GM12874 (cell line): ENCODE measurements around the gene SCAF11.

Experiments used
- TF ChIP-seq, protein P1 (sequence below): IDR thresholded peaks from 2 replicates; pipeline ENCODE4 v1.5.1; 2011; ENCODE audit warnings: low read depth, mild to moderate bottlenecking, control low read depth, low read length, moderate library complexity; ENCODE audit not compliant: insufficient read depth

Gene SCAF11

DNA sequence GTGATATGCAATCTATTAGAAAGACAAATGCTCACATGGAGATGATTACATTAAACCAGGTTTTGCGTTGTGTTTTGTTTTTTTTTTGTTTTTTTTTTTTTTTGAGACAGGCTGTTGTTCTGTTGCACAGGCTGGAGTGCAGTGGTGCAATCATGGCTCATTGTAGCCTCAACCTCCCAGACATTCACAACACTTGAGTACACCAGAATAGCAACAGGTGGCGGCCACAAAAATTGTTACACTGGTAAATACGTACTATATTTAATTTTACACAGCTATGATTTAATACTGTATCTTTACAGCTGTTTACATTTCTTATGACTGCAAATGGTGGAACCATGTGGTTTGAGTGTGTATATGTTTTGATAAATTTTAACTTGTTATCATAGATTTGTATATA is 60.0 kb downstream of the SCAF11 start:
- TF ChIP-seq, protein P1, sequence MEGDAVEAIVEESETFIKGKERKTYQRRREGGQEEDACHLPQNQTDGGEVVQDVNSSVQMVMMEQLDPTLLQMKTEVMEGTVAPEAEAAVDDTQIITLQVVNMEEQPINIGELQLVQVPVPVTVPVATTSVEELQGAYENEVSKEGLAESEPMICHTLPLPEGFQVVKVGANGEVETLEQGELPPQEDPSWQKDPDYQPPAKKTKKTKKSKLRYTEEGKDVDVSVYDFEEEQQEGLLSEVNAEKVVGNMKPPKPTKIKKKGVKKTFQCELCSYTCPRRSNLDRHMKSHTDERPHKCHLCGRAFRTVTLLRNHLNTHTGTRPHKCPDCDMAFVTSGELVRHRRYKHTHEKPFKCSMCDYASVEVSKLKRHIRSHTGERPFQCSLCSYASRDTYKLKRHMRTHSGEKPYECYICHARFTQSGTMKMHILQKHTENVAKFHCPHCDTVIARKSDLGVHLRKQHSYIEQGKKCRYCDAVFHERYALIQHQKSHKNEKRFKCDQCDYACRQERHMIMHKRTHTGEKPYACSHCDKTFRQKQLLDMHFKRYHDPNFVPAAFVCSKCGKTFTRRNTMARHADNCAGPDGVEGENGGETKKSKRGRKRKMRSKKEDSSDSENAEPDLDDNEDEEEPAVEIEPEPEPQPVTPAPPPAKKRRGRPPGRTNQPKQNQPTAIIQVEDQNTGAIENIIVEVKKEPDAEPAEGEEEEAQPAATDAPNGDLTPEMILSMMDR: no peak

DNA sequence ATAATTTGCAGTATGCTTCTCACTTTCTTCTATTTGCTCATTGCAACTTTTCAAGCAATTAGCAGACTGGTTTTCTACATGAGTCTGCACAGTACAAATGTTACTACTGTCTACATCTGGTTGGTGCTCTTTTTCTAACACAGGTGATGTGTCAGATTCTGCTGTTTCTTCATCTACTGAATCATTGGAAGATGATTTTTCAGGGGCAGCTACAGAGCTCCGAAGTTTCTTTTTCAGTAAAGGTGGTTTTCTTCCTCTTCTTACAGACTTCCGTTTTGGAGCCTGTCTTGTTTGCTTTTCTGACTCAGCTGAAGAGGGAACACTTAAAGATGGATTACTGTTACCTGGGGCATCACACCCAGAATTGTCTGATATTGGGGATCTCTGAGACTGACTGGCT is 62.1 kb downstream of the SCAF11 start:
- TF ChIP-seq, protein P1: no peak

DNA sequence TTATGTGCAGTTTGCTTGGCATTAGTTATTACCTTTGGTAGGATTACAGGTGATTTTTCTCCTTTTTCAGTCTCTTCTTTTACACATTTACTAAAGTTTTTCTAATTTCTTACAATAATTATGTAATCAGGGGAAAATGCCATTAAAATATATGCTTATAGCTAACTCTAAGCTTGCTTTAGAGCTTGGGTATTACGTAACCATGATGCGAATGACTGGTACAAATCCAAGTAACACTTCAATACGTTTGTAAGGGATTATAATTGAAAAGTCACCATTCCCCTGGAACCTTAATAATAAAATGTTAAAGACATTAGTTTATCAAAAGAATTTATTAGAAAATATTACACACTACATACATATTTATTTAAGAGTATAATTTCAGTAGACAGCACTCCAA is 71.6 kb downstream of the SCAF11 start:
- TF ChIP-seq, protein P1: no peak

DNA sequence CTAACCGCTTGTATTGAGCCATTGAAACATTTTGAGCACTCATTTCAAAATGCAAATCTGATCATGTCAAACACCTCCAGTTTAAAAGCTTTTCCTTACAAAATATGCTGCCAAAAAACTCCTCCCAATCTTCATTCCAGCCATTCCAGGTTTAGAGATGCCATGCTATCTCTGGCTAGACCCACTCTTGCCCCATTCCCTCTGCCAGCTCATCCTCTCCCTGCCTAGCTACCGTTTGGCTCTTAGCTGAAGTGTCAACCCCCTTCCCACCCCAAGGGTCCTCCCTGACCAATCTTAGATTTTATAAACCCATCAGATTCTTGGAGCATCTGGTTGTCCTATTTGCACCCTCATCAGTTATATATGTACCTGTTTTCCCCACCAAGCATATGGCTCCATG is 75.0 kb downstream of the SCAF11 start:
- TF ChIP-seq, protein P1: no peak

DNA sequence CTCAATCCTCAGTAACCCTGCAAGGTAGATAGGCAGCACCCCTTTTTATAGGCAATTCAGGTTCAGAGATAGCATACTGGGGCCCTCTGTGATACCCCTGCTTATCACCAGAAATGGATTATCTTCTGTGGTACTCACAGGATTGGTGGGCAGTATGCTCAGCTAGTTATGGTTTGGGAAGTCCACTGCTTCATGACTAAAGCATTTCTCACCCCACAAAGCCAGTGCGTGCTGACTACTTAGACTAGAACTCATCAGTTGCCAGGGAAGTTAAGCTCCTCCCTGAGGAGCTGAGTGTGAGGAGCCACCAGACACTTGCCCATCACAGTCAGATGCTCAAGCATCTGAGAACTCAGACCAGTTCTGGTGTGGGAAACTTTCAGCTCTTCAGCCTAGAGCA is 76.3 kb downstream of the SCAF11 start:
- TF ChIP-seq, protein P1: no peak

DNA sequence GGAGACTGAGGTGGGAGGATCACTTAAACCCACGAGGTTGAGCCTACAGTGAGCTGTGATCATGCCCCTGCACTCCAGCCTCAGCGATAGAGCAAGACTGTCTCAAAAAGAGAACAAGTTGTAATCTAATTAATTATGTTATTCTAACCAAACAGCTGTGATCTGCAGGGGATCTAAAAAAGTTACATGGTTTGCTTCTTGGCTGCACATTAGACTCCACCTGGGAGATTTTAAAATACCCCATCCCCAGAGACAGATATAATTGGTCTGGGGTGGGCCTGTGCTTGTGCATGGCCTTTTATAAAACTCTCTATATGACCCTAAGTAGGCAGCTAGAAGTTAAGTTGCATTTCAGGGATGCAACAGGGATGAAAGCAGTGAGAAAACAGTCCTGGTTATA is 76.7 kb downstream of the SCAF11 start:
- TF ChIP-seq, protein P1: no peak

DNA sequence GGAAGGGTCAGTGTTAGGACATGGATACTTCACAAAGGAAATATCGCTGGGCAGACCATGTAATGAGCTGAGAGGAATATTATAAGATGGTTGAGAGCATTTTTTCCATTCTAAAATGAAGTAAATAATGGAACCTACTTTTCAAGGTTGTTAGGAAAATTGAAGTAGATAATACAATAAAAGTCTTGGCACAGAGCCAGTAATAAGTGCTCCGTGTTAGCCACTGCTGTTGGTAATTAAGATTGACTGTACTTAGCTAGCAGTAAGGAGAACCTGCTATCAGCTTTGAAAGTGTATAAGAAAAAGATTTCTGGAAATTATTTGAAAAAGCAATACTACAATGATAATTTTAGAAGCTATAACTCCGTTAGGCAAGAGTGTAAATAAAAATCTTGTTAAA is 77.6 kb downstream of the SCAF11 start:
- TF ChIP-seq, protein P1: no peak
